Pons (tissue), 1 donor: ENCODE measurements around the gene HACD3.

ENCODE experiments used
- DNase-seq: peaks from one replicate; pipeline ENCODE4 v3.0.0-alpha.2; 2016; ENCODE audit warnings: low spot score

Gene HACD3, protein sequence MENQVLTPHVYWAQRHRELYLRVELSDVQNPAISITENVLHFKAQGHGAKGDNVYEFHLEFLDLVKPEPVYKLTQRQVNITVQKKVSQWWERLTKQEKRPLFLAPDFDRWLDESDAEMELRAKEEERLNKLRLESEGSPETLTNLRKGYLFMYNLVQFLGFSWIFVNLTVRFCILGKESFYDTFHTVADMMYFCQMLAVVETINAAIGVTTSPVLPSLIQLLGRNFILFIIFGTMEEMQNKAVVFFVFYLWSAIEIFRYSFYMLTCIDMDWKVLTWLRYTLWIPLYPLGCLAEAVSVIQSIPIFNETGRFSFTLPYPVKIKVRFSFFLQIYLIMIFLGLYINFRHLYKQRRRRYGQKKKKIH

DNA sequence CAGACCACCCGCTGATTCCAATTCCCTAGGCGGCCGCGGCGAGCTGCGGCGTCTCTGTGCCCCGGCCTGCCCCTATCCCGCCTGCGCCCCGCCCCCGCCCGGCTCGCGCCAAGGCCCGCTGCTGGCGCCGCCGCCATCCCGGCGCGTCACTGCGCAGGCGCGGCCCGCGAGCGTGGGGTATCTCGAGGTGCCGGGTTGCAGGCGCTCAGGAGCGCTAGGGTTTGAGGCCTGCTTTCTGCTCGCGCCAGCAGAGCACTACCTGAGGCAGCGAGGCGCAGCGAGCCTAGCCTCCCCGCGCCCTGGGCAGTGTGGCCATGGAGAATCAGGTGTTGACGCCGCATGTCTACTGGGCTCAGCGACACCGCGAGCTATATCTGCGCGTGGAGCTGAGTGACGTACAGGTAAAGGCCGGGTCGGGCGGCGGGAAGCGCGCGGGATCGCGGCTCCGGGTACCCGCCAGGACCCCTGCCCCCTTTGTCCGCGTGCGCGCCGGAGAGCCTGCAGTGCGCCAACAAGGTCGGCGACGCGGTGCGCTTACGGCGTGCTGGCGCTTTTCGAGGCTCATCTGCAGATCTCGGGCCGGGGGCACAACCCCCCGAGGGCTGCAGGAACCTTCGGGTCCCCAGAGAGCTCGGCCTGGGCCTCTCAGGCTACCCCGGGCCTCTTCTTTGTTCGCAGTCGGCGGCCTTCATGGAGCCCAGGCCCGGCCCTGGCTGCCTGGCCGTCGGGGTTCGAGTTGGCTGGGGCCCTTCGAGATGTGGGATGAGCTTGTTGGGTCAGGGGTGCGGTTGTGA is at the start of gene HACD3:
Gene HACD3 (plus strand): TSS at position 146 of the 794 bp plus-strand sequence. CDS start 169 bp downstream, at position 315.
- peak; percentile 75 for DNase-seq

DNA sequence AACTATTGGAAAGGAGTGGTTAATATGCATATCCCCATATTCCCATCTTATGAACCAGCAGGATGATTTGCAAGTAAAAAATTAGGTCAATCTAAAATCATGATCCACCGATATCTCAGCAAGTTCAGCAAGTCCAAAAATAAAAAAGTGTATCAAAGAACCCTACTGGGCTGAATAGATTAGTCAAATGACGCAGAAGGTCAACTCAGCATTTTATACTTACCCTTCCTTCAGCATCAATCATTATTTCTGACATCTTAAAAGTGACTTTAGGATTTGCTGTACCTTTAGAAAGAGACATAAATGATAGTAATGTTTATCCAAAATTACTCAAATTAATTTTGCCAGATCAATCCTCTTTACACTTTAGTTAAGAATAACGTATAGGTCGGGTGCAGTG is 45.4 kb upstream of the HACD3 start:
- DNase-seq = no peak

GRCh38 chr15:65494076-65494475 is 36.2 kb upstream of the HACD3 start:
- no peak for DNase-seq

GRCh38 chr15:65509321-65509720 is 20.9 kb upstream of the HACD3 start:
- no peak for DNase-seq

GRCh38 chr15:65512189-65512588 is 18.1 kb upstream of the HACD3 start:
- DNase-seq = no peak

DNA sequence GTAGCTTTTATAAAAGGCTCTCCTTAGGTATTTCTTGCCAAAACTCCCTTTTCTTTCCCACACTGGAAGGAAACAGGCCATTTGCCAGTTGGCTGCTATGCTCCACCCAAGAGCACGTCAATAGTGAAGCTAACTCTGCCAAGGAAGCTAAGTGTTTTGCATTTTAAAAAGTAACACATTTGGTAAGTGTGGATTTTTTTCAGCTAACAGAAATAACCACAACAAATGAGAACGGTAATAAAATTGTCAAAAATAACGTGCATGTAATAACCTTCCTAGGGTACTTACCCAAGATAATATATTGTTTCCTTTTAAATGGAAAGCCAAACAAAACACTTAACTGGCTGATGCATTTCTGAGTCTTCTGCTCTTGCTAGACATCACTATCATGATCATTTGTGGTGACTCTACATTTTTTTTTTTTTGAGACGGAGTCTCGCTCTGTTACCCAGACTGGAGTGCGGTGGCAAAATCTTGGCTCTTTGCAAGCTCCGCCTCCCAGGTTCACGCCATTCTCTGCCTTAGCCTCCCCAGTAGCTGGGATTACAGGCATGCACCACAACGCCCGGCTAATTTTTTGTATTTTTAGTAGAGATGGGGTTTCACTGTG is 17.4 kb upstream of the HACD3 start:
- peak; percentile 85 for DNase-seq

GRCh38 chr15:65516997-65517865 is 13.0 kb upstream of the HACD3 start, which contains the start of gene DPP8:
Gene DPP8 (minus strand): TSS chr15:65517689. CDS start chr15:65512553, 5,136 bp downstream.
- peak; percentile 84 for DNase-seq

GRCh38 chr15:65517866-65518207 is 12.4 kb upstream of the HACD3 start:
- no peak for DNase-seq

GRCh38 chr15:65518633-65519285 is 11.5 kb upstream of the HACD3 start:
- no peak for DNase-seq

GRCh38 chr15:65521350-65521749 is 8.9 kb upstream of the HACD3 start:
- no peak for DNase-seq

- DNase-seq = no peak
Observed at GRCh38 chr15:65524226-65524625, 6.0 kb upstream of the HACD3 start.

- no peak for DNase-seq
Observed at GRCh38 chr15:65525622-65526021, 4.6 kb upstream of the HACD3 start.

- no peak for DNase-seq
Observed at GRCh38 chr15:65528461-65529060, 1.7 kb upstream of the HACD3 start.

DNA sequence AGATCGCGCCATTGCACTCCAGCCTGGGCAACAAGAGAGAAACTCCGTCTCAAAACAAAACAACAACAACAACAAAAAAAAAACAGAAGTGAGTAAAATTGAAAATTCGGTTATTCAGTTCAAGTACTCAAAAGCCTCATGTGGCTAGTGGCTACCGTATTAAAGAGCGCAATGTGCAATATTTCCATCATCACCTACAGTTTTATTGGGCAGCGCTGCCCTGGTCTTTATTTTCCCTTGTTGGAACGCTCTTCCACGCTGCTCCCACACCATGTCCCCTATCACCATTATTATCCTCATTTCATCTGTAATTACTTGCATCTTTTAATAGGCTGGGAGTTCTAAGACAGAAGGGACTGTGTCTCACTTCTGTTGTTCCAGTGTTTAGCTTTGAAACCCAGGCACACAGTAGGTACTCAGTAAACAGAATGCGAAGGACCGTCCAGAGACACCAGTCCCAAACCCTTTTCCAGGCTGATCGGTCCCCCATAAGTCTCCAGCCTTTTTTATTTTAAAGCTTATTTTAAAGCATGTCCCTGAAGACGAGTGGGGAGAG is 423 bp upstream of the HACD3 start:
- no peak for DNase-seq

- no peak for DNase-seq
Observed at GRCh38 chr15:65532738-65533051, 2.4 kb downstream of the HACD3 start.

GRCh38 chr15:65533057-65533756 is 2.9 kb downstream of the HACD3 start:
- DNase-seq = no peak

DNA sequence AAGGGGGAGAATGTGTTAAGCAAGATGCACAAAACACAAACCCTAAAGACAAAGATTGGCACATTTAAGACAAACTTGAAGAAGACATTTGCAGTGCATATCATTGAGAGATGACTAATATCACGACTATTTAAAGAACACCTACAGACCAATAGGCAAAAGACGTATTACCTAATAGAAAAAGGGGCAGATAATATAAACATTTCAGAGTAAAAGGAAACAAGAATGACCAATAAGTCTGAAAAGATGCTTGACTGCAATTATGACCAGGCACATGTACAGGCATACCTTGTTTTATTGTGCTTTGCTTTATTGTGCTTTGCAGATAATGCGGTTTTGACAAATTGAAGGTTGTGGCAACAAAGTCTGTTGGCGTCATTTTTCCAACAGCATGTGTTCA is 4.9 kb downstream of the HACD3 start:
- DNase-seq = no peak

DNA sequence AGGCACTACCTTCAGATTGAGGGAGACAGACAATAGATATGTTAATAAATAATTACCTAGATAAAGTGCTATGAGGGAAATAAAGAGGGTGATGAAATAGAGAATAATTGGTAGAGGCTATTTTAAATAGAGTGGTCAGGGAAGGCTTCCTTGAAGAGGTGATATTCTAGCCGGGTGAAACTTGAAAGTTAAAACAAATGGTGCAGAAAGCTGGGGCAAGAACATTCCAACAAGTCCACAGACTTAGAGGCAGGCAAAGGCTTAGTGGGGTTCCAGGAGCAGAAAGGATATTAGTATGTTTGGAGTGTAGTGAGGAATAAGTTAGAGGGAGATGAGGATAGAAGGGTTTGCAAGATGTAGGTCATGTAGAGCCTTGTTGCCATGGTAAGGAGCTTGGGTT is 10.1 kb downstream of the HACD3 start:
- DNase-seq = no peak

- DNase-seq = no peak
Observed at GRCh38 chr15:65541231-65541820, 11.1 kb downstream of the HACD3 start.

- DNase-seq = no peak
Observed at GRCh38 chr15:65547841-65548240, 17.6 kb downstream of the HACD3 start.
